NCI-H2196 treated with DMSO at 0.1 percent for 48 hours (cell line): ENCODE results near the gene PRTFDC1.

Experiments
- DNase-seq: peaks from one replicate; lab custom pipeline; 2025; ENCODE audit not compliant: unreplicated experiment; lab: John Stamatoyannopoulos, UW

PRTFDC1 gene

DNA sequence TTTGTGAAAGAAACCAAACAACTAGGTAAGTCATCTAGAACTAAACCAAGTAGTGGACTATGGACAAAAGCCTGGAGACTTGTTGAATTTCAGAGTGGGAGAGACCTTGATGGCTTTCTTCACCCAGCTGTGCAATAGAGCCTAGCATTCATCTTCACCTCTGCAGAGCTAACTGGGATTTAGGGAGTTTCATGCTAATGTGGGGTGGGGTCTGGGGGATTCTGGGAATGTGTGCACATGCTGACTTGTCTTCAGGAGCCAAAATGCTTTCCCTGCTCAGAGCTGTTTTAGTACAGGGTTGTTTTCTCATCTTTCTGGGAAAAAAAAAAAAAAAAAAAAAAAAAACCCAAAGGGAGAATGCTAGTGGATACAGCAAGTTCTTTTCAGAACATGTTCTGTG lies 147.4 kb downstream of the PRTFDC1 start:
- DNase-seq, result no peak

DNA sequence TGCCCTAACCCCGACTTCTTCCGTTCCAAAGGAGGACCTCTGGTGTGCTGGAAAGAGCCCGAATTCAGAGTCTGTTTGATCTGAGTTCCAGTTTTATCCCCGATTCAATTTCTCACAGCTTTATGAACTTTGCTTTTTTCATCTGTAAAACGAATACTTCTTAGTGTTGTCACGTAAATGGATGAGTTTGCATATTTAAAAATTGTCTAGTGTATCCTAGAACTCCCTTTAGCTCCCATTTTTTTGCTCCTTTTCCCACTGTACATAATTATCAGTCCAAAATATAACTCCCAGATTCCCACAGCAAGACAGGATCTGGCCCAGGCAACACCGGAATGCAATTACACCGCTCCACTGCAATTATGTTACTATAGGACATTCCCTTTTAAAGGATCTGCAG lies 148.0 kb downstream of the PRTFDC1 start:
- no peak for DNase-seq

DNA sequence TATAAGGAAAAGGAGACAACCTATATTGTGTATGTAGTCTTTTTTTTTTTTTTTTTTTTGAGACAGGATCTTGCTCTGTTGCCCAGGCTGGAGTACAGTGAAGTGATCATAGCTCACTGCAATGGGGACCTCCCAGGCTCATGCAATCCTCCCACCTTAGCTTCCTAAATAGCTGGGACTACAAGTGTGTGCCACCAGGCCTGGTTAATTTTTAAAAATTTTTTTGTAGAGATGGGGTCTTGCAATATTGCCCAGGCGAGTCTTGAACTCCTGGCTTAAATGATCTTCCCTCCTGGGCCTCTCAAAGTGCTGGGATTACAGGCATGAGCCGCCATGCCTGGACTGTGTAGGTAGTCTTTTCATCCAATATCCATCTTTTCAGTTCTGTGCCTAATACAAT lies 150.0 kb downstream of the PRTFDC1 start:
- no peak for DNase-seq

DNA sequence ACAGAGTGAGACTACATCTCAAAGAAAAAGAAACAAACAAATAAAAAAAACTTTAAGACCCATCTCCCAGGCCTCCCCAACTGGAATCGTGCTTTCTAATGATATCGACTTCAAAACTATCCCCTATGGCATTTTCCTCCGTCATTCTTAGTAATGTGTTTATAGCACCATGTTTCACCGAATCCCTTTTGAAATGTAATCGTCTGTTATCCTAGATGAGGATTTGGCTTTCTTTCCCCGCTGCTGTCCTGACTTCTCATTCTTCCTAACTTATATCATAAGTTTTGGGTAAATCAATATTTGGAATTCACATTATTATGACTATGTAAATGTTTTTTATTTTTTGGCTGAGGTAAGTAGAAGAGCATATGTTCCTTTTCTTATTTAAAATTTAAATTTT lies 151.5 kb downstream of the PRTFDC1 start:
- DNase-seq, result no peak
